ENCODE results near the gene TRIP10. TPM values are rescaled to one million over a fixed set of nuclear protein-coding genes. Genes with fewer than 3 reads are reported as not detected.

Gene TRIP10
- total and polyA plus RNA-seq, 2 of the 8 experiments (the other 6 are each of a cell fraction or from before 2014, with no cell fraction given), result 27.8 to 69.5 TPM

DNA sequence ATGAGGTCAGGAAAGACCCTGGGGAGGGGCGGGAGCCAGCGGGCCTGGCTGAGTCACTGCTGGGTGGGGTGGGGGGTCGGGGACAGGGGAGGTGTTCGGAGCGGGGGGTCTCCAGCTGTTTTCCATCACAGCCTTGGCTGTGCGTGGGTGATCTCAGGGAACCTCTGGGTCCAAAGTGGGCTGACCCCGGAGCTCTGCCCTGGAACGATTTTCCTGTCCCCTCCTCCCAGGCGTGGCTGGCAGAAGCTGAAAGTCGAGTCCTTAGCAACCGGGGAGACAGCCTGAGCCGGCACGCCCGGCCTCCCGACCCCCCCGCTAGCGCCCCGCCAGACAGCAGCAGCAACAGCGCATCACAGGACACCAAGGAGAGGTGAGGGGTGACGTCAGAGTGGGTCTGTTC, 10.6 kb downstream of the TRIP10 start:
- H3K79me2 ChIP-seq (ENCODE audit: control insufficient read depth in 1 of 2, insufficient read depth in 2 of 2, low read length in 2 of 2), result no peaks in the 10 kb centered on the region
- no peaks in the 10 kb centered on the region for H3K9me3 ChIP-seq (ENCODE audit: insufficient read depth in 2 of 2, low read depth in 1 of 2, low read length in 1 of 2)
- no peaks in the 10 kb centered on the region for H3K79me1 ChIP-seq (ENCODE audit: low read depth, low read length)
- H4K5ac ChIP-seq (ENCODE audit: insufficient read length, low read depth, low read length), result no peak overlapping the region
- H2BK120ac ChIP-seq (replicated peaks; ENCODE audit: low read depth, low read length), result no peak overlapping the region
- no peak for TF ChIP-seq TEAD4 (IDR thresholded peaks at IDR 0.05; ENCODE audit: low read depth, low read length)
- H4K20me1 ChIP-seq (replicated peaks in 1 of 2; ENCODE audit: control insufficient read depth in 1 of 2, insufficient read depth in 2 of 2, low read length in 2 of 2), result peaks cover 0 to 3% of the 10 kb centered on the region in 2 experiments
- no peak overlapping the region for H2BK12ac ChIP-seq (ENCODE audit: low read depth, low read length)
- no peak overlapping the region for H3K4me2 ChIP-seq (ENCODE audit: insufficient read depth in 1 of 2, low read depth in 2 of 2, low read length in 2 of 2)
- FAIRE-seq (no peak), DNase-seq (ENCODE audit: low read depth in 1 of 2, low spot score in 2 of 2) (no peak)
- H3K9ac ChIP-seq (replicated peaks in 1 of 4; ENCODE audit: extremely low read depth in 1 of 4, low read depth in 3 of 4, low read length in 3 of 4), result no peak overlapping the region
- ChIA-PET CTCF (ENCODE audit: partially characterized antibody) (interaction anchor here (0.6 kb wide), 1 partner anchor 15 kb away, joined by 3 read pairs; no protein-coding TSS in a partner anchor), POLR2A (ENCODE audit: partially characterized antibody) (interaction anchor here (0.6 to 8.0 kb wide), 4 partner anchors 10 to 227 kb away, joined by 3 to 110 read pairs (median 4); partner anchors contain the start of genes GPR108 and TRIP10)
- WGBS, 2 experiments (ENCODE audit: extremely low coverage in 1 of 2, insufficient coverage in 1 of 2, insufficient read length in 1 of 2, insufficient replicate concordance in 2 of 2, low coverage in 1 of 2, low lambda C conversion rate in 2 of 2, missing lambda C conversion rate in 1 of 2), result 96% methylated on average over 11 of the region's 20 CpGs; no CpG with 5 or more reads in 1 of the 2 experiments
- H3K23ac ChIP-seq (ENCODE audit: insufficient read length), result no peak overlapping the region
- H3K4me1 ChIP-seq (replicated peaks in 1 of 4; ENCODE audit: control insufficient read depth in 3 of 4, insufficient read depth in 4 of 4, low read length in 3 of 4), result peaks cover 0 to 7% (median 5%) of the 10 kb centered on the region in 4 experiments; a peak in 6 of 7 replicates
- H2BK5ac ChIP-seq (ENCODE audit: low read depth, low read length), result no peak overlapping the region
- H3K36me3 ChIP-seq (ENCODE audit: control insufficient read depth in 2 of 4, insufficient read depth in 4 of 4, low read length in 3 of 4), result peaks cover 25 to 68% (median 46%) of the 10 kb centered on the region in 4 experiments
- H3K14ac ChIP-seq (ENCODE audit: insufficient read length), result no peak overlapping the region
- no peak overlapping the region for H4K91ac ChIP-seq (replicated peaks; ENCODE audit: insufficient read length, low read length)
- H2AK5ac ChIP-seq (ENCODE audit: low read depth, low read length), result no peak overlapping the region
- no peak overlapping the region for H3K18ac ChIP-seq (ENCODE audit: extremely low read depth, low read length)
- peak overlapping the region; percentile 17; the same call in 1 of the 2 replicates for H4K8ac ChIP-seq (ENCODE audit: extremely low read depth, insufficient read depth, low read length)
- no peak overlapping the region for H2AFZ ChIP-seq (ENCODE audit: low read length)
- no peak overlapping the region for H3K27ac ChIP-seq (ENCODE audit: low read depth, low read length)
- H2BK15ac ChIP-seq (ENCODE audit: low read length), result no peak overlapping the region
- H3K4me3 ChIP-seq (ENCODE audit: extremely low read depth in 1 of 4, insufficient read depth in 2 of 4, low read depth in 3 of 4, low read length in 4 of 4), result no peak overlapping the region
- H3K56ac ChIP-seq (replicated peaks; ENCODE audit: insufficient read length, low read depth, low read length), result no peak overlapping the region
- no peaks in the 10 kb centered on the region for H3K27me3 ChIP-seq (replicated peaks in 1 of 4; ENCODE audit: control insufficient read depth in 3 of 4, extremely low read depth in 1 of 4, insufficient read depth in 3 of 4, low read length in 3 of 4)
- H3K4ac ChIP-seq (replicated peaks; ENCODE audit: insufficient read length, low read depth, low read length), result no peak overlapping the region
- H2BK20ac ChIP-seq (ENCODE audit: low read length), result no peak overlapping the region
- peaks cover 2% of the 10 kb centered on the region; the same call in 1 of the 2 replicates for H3K23me2 ChIP-seq (ENCODE audit: low read depth, low read length)
